GM18508 (cell line): Measurements from ENCODE around the gene GRIK3.

ENCODE experiments used
- ATAC-seq: cut with Tn5 transposase; IDR thresholded peaks from one replicate; pipeline ENCODE4 v1.9.1; 2021; ENCODE audit warnings: moderate number of reproducible peaks; ENCODE audit not compliant: insufficient read depth, unreplicated experiment

GRIK3 gene

DNA sequence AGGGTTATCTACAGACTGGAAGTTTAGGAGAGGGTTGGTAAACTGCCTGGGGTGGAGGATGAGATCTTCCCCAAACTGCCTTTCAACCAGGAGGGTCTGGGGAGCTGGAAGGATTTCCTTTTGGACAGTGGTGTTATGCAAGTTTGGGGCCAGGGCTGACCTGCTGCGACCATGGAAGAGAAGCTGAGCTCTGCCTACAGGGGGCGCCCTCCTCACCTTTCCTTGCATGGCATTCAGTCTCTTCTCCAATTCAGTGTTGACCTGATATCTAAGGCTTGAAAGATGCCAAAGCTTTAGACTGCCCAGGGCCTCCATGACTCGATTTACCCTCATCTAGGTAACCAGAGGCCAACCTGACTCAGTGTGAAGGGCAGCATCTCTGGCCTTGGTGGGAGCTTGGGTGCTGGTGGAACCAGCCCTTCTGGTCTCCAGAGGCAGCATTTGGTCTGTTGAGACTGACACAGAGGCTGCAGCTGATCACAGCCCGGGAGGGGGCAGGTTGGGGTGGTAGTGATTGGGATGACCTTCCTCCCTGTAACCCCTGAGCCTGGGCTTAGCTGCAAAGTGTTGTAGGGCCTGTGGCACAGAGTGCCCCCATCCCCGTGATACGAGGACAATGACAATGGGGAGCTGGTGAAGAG lies 170.0 kb downstream of the GRIK3 start:
- no peak for ATAC-seq

DNA sequence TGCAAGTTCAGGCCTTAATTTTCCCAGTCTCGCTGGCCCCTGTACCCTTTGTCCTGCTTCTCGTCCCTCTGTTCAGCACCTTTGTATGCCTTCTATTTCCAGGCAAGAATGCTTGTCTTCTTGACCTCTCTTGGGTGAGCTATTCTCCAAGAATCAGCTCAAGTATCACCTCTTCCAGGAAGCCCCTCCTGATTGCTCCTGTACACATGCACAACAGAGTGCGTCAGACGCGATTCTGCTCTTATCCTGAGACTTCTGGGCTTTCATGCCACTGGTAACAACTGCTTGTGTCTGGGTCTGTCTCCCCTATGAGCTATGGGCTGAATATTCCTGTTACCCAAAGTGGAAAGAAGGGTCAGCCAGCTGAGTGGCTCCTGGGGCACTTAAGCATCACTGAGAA lies 170.8 kb downstream of the GRIK3 start:
- no peak for ATAC-seq

DNA sequence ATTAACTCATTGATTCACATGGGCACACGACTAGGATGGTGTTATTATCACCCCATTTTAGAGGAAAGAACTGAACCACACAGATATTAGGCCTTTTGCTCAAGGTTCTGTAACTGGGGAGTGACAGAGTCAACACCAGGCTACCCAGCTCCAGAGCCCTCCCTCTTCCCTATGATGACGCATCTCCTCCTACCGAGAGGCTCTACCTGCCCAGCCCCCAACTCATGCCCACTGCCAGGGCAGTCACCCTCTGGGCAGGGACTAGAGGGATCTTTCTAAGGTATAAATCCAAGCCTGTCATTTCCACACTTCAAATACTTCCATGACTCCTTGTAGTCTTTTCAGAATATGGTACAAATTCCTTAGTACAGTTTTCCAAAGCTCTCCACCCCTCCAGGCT lies 171.3 kb downstream of the GRIK3 start:
- ATAC-seq: no peak

DNA sequence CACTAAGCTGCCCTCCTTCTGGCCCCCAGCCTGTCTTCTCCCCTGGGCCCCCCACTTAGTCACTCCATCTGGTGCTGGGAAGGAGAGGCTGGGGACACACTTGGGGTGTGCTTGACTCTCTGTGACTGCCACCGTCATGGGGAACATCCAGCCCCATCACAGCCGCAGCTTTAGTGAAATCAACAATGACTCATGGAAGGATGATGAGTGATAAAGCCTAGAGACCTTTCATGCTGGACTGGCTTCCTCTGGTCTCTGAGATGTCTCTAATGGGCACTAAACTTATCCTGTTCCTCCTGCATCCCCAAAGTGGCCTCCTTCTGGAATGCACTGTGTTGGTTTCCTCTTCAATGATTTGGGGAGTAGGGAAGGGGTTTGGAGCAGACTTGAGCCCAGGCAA lies 172.9 kb downstream of the GRIK3 start:
- ATAC-seq: no peak

DNA sequence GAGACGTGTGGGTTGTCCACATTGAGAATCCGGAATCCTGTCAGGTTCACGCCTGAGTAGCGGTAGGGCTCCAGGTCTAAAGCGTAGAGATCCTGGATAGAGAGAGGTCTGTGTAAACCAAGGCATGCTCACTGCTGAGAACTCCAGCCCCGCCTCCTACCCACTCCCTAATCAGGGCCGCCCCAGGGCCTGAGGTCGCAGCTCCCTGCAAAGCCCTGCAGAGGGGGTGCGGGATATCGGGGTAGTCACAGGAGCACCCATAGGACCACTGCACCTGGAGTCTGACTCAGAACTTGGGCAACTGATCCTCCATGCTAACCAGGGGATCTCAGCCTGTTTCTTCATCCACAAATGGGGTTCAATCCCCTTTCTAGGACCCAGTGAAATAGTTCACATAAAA lies 174.4 kb downstream of the GRIK3 start:
- no peak for ATAC-seq

DNA sequence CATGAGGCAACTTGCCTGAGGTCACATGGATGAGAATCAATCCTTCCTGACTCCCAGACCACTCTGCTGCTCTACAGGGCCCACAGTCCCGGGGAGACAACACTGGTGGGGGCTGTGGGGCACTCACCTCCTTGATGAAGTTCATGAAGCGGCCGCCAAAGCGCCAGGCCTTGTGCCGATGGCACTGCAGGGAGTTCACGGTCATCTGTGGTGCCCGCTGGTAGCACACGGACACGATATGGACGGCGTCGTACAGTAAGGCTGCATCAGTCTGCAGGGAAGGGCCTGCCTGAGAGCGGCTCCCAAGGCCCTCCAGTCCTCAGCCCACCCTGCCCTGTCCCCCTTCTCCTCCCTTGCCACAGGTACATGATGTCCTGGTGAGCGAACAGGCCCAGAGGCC lies 175.3 kb downstream of the GRIK3 start:
- no peak for ATAC-seq

DNA sequence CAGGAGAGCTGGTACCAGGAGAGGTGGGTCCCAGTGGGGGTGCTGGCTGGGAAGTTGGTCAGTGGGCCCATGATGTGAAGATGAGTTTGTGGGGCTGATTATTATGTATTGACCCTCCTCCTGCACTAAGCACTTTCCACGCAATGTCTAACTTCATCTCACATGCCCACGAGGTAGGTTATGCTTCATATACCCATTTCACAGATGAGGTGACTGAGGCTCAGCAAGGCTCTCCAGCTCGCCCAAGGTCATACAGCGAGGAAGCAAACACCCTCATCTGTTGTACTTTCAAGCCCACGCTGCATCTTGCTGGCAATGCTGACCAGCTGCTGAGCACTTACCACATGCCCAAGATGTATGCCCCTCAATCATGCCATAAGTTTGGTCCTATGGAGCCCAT lies 175.8 kb downstream of the GRIK3 start:
- ATAC-seq: no peak

DNA sequence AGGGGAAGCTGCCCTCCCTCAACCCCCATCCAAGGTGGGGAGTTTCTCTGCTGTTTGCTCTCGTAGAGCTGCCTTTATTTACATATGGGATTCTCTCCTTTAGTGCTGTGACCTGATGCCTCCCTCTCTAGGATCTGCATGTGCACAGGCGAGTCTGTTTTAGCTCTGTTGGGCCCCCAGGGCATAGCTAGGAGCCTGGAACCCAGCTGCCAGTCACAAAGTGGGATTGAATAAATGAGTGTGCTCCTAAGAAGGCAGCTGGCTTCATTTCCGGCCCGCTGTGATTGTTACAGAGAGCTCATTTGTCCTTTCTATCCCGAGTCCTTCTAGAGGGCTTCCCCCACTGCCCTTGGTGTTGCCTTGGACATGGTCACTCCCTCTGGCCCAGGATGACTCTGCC lies 176.6 kb downstream of the GRIK3 start:
- ATAC-seq: no peak

DNA sequence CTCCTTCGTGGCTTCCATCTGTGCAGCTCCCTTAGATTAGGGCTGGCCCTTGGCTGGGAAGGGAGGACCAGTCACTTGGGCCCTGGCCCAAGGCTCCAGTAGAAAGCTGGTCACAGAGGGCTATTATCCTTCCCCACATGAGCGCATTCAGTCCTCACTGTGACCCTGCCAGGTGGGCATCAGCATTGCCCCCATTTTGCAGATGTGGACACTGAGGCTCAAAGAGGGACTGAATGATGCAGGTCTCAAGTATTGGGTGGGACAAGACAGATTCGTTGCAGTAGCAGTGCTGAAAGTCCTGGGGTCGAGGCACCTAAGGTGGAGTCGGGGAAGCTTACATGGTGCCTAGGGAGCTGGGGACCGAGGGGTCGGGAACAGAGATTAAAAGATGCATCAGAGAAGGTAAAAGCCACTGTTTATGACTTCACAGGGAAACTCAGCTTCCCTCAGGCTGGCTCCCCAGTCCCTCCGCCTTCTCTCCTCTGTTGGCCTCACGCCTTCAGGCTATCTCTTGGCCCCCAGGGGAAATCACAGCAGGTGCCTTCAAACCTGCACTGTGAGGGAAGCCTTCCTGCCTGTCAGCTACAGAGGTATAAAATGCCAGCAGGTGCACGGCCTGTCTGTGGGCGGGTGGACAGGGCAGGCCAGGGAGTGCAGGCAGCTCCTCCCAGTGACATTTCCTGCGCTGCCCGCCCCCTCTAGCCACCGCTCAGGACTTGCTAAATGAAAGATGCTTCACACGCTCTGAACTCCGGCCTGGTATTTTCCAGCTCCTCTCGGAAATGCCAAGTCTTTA lies 178.4 kb downstream of the GRIK3 start:
- no peak for ATAC-seq

DNA sequence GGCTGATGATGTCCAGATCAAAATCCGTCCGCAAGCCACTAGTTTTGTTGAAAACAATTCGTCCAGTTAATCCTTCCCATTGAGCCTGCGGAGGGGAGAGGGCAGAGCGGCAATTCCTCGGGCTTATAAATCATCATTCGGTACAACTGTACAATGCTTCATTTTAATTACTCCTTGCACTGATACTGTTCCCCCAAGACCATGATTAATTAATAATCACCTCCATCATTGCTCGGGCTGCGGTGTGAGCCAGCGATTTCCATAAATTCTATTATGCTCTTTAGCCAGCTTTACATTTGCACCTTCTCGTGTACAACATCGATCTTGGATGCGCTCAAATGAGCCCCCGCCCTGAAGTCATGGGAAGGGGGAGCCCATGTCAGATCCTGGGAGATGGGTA lies 180.7 kb downstream of the GRIK3 start:
- no peak for ATAC-seq

DNA sequence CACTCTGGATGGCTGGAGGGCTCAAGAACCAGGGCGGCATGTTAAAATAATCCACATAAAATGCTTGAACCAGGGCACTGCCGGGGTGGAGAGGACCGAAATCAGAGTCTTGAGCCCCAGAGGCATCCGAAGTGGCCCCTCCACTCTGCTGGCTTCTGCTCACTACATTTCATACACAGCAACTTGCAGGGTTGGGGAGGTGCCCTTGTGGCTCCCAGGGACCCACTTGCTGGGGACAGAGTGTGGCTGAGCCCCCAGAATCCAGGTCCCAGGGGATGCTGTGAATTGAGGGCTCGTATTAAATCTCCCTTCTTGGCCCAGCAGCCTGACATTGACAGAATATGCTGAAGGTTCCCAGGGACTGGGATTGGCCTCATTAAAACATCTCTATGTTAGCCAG lies 181.7 kb downstream of the GRIK3 start:
- ATAC-seq: no peak

DNA sequence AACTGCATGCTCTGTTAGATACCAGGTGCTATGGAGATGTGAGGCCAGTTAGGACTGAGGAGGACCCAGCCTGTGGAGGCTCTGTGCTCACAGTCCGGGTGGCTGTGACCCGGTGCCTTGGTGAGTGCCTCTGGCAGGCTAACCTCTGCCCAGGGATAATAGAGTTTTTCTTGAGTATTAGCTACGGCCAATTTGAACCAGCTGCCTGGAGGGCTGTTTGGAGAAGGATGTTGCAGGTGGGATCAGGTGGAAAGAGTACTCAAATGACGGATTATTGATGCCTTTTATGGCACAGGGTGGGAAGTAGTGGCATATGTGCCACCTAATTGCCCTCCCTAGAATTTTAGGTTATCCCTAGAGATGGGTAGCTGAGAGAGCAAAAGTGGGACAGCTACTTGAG lies 182.7 kb downstream of the GRIK3 start:
- no peak for ATAC-seq

DNA sequence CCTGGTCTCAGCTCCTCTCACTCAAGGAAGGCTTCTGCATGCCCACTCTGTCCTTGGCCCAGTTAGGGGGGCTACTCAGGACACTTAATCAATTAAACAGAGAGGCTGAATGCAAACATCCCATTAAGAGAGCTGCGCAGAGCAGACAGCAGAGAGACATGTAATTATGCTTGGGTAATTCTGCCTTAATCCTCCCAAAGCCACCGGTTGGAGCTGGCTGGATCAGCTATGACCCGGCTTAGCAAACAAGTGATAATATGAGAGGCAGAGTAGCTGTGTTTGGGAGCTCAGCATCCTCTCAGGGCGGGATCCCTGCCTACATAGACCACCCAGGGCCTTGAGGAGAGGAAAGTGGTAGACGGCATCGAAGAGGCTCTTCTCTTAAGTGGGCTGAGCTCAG lies 183.2 kb downstream of the GRIK3 start:
- ATAC-seq: no peak

DNA sequence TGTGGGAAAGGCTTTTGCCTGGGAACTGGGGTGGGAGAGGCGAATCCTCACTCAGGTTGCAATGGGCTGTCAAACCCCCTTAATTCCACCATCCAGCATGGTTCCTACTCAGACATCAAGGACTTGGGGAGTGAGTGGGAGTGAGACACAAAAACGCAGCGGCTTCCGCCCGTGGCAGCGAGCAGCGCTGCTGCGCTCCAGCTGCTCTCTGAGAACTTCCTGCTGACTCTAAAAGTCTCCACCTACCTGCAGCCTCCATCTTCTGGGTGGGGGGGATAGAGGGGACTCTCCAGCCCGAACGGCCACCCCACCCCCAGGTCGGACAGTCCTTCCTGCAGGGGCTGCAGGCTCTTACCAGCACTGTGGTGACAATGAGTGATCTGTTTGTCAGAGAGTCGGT lies 184.4 kb downstream of the GRIK3 start:
- no peak for ATAC-seq

DNA sequence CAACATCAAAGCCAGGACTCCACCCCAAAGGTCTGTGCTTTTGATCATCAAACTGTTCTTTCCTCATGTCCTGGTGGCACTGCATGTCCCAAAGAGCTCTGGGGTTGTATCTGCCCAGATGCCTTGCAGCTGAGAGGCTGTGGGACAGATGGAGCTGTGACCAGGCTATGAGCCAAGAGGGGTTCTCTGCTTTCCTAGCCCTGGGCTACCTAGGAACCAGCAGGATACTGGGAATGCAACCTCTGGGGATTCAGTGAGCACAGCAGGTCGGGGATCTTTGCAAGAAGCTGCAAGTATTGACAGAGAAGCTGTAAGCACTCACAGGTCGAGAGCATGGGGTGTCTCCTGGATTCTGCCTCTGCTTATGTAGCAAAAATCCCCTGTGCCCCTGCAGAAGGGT lies 186.6 kb downstream of the GRIK3 start:
- no peak for ATAC-seq

DNA sequence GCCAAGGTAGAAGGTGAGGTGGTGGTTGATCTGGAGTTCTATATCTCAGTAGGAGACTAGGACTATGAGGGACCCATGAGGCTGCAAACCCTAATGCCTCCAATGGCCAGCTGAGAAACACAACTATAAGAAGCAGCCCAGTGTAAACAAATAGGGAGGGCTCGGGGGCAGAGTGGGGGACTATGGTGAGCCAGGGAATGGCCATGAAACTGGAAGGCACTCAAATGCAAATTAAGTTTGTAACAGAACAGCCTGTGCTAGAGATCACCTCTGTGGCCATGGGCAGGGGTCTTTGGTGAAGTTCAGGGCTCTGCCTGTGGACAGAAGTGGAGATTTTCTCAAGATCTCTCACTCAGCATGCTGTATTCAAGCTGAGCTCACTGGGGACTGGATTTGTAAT lies 187.1 kb downstream of the GRIK3 start:
- ATAC-seq: no peak

DNA sequence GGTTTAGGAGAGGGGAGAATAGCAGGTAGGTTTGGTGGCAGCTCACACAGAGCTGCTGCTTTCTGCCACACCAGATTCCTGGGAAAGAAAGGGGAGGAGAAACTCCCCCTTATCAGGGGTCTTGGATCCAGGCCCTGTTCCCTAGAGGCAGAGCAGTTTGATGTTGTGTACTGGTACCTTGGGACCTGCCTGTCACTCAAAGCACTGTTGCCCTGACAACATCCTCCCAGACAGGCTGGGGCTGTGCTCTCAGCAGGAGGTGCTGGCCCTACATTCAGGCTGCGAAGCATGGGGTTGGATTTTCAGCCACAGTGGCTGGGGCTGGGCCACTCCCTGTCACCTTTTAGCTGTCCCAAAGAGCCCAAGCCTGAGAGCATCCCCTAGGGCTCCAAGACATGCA lies 188.0 kb downstream of the GRIK3 start:
- no peak for ATAC-seq

DNA sequence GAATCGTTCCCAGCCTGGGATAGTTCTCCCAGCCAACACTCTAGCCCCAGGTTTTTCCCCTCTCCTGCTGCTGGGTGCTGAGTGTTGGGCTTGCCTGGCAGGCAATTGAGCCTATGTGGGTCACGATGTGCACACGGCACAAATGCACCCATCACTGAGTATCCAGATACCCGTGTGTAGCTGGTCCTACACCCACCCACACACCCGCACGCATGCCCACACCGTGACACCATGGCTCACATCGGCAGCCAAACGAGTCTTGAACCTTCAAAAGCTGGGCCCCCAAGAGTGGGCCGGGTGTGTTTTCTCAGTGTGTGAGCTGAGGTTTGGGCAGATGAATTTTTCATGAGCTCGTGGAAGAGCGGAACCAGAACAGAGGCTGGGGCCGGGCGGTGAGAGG lies 188.5 kb downstream of the GRIK3 start:
- no peak for ATAC-seq

DNA sequence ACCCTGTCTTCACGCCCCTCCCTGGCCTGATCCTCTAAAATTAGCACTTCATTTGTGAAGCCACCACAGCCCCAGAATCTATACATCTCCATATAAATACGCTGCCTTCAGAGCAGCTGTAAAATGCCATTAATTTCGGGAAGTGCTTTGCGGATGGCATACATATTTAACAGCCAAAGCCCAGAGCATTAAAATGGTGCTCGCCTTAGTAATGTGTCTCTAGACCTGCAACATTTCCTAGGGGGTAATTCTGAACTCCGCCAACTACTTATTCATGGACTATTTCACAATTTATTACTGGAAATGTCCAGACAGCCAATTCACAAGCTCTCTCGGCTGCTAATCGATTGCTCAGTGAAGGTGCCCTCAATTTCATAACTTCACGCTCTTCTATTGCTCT lies 189.4 kb downstream of the GRIK3 start:
- no peak for ATAC-seq

DNA sequence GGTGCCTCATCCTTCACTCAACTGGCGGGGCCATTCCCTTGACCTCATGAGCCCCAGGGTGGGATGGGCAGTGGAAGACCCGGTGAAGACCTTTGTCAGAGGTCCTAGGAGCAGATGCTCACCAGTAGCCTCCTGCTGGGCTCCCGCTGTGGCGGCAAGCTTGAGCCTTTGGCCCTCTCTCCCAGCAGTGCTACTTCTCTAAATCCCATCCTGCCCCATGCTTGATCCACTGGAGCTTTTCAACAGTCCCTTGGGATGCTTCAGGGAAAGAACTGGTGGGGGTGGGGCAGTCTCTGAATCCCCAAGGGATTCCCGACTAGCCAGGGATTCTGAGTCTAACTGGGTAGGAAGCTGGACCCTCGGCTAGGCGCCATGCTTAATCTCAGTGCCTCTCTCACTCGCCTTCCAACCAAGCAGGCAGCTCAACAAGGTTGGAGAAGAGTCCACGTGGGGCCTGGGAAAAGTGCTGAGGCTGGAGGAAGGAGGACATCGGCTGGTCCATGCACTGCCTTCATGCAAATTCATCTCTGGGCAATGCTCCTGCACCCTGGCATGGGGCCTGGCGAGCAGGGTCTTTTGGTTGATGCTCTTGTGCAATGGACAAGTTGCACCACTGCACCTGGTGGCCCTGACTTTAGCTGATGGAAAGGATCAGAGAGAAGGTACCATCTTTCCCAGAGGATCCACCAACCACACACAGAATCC lies 190.3 kb downstream of the GRIK3 start:
- ATAC-seq: no peak

DNA sequence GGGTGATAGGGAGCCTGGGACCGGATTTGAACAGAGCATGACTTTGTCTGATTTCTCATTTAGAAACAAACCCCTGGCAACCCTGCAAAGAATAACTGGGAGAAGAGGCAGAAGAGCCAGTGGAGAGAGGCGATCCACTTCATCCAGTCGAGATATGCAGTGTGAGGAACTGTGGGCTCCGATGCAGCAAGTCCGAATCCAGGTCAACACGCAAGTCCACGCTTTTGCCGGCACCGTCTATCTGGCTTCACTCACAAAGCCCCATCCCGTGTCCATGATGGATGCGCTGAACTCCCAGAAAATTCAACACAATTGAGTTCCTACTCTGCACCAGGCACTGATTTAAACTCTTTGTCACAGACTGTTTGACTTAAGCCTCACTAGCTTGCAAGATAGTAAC lies 191.3 kb downstream of the GRIK3 start:
- no peak for ATAC-seq

DNA sequence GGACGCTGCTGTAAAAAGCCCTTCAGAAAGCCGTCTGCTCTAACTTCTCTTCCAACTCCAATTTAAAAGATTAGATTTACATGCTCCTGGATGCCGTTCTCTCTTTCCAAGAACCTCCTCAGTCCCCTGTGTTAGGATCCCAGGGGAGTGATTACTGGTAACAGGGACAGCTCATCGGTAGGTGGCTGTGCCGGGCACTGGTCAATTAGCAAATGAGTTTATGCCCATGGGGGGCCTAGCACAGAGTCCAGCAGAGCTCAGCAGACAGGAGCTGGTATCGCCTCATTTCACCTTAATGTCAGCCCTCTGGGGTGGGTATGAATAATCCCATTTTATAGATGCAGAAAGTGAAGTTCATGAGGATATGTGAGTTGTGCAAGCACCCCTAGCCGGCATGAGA lies 191.9 kb downstream of the GRIK3 start:
- no peak for ATAC-seq
